Measurements from ENCODE around the gene SNRNP48.

SNRNP48 gene

DNA sequence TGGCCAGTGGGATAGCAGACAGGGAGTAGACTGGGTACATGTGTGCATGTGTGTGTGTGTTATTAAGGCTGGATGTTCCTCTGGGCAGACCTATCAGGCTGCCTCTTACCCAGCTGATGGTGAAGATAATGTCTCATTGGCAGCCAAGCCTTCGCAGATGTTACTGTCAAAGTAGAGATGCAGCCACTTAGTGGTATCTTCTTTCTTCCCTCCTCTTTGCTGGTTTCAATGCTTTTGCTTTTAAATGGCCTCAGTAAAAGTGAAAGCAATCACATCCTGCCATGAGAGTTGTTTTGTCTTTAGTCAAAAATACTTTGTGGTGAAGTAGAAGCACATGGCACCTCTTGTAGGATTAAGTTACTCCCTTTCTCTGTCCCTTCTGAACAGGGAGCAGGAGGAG lies 57.5 kb downstream of the SNRNP48 start:
- DNase-seq: no peak

- no peak for DNase-seq
These were observed 59.2 kb downstream of the SNRNP48 start for GRCh38 chr6:7649037-7649810.

- no peak for DNase-seq
These were observed 60.9 kb downstream of the SNRNP48 start for GRCh38 chr6:7650878-7651277.

DNA sequence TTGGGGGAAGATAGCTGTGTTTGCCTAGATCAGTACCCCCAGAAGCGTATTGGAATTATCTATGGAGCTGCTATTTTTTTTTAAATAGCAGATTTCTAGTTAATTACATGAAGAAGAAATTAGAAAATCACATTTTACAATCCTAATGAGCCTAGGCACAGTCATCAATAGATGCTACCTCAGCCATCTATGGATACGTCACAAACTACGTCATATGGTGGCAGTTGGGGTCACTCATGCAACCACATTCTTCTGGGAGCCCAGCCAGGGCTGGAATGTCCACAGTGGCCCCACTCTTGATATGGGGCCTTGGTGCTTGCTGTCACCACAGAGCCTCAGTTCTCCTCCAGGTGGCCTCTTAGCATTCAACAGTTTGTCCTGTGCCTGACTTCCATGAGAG lies 63.0 kb downstream of the SNRNP48 start:
- DNase-seq: no peak

GRCh38 chr6:7656355-7656754 lies 66.4 kb downstream of the SNRNP48 start:
- no peak for DNase-seq

DNA sequence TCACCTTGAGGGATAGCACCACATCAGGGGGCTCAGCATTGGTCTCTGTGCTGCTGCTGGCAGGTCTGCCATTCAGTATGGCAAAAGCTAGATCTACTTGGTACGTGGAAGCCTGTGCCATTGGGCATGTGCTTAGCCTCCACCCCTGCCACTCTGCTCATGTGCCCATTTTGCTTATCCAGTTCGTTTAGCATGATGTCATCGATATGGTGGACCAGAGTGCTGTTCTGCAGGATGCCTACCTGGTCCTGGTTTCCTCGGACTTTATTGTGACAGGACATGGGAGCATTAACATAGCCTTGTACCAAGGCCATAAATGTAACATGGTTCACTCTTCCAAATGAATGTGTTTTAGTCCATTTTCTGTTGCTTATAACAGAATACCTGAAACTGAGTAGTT lies 68.5 kb downstream of the SNRNP48 start:
- no peak for DNase-seq

DNA sequence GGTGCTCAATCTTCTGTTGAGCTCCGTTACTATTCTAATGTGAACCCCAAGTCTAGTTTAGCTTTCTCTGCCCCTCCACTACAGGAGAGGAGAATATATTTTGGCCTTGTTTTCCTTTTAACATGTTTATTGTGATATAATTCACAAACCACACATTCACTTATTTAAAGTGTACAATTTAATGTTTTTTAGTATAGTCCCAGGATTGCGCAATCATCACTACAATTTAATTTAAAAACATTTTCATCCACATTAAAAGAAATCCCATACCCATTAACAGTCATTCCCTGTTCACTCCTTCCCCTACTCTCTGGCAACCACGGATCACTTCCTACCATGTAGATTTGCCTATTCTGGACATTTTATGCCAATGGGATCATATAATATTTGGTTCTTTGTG lies 71.4 kb downstream of the SNRNP48 start:
- no peak for DNase-seq

Measured in CD4-positive, alpha-beta T cell treated with Interleukin-1 beta for 1 hour (primary cell).